GM19395 (cell line): Measurements from ENCODE around the gene SRRD.
"Not testable (repeated sequence)": the region's sequence is repeated elsewhere in the genome, so short reads cannot be mapped to it uniquely, and the experiment has no call there.

Source experiments
- ATAC-seq: cut with Tn5 transposase; IDR thresholded peaks from one replicate; pipeline ENCODE4 v1.9.1; 2021; ENCODE audit warnings: mild to moderate bottlenecking, moderate library complexity; ENCODE audit not compliant: unreplicated experiment

SRRD gene

GRCh38 chr22:26514419-26515161 lies 30.9 kb downstream of the SRRD start:
- no peak for ATAC-seq

GRCh38 chr22:26515931-26516330 lies 32.3 kb downstream of the SRRD start:
- no peak for ATAC-seq

GRCh38 chr22:26516503-26516902 lies 32.8 kb downstream of the SRRD start:
- ATAC-seq: no peak

GRCh38 chr22:26517429-26517828 lies 33.8 kb downstream of the SRRD start:
- no peak for ATAC-seq

- no peak for ATAC-seq
Observed at GRCh38 chr22:26522012-26522411, 38.3 kb downstream of the SRRD start.

GRCh38 chr22:26522592-26522991 lies 38.9 kb downstream of the SRRD start:
- ATAC-seq: no peak

GRCh38 chr22:26524870-26525269 lies 41.2 kb downstream of the SRRD start:
- no peak for ATAC-seq

GRCh38 chr22:26525946-26526564 lies 42.4 kb downstream of the SRRD start:
- no peak for ATAC-seq

GRCh38 chr22:26527167-26527566 lies 43.5 kb downstream of the SRRD start:
- ATAC-seq: no peak

GRCh38 chr22:26527574-26528465 lies 44.1 kb downstream of the SRRD start:
- ATAC-seq: no peak

- not testable (repeated sequence) for ATAC-seq
Observed at GRCh38 chr22:26528518-26528917, 44.8 kb downstream of the SRRD start.

GRCh38 chr22:26529345-26529744 lies 45.7 kb downstream of the SRRD start:
- ATAC-seq: no peak

- ATAC-seq: no peak
Observed at GRCh38 chr22:26534171-26534855, 50.6 kb downstream of the SRRD start.

- ATAC-seq: no peak
Observed at GRCh38 chr22:26534874-26535602, 51.4 kb downstream of the SRRD start.

GRCh38 chr22:26535603-26535908 lies 51.9 kb downstream of the SRRD start:
- no peak for ATAC-seq

- ATAC-seq: no peak
Observed at GRCh38 chr22:26536056-26536761, 52.5 kb downstream of the SRRD start.

- no peak for ATAC-seq
Observed at GRCh38 chr22:26536762-26537134, 53.1 kb downstream of the SRRD start.

- ATAC-seq: no peak
Observed at GRCh38 chr22:26540119-26540518, 56.4 kb downstream of the SRRD start.

- ATAC-seq: no peak
Observed at GRCh38 chr22:26541167-26541819, 57.6 kb downstream of the SRRD start.
